ENCODE data around the gene XPNPEP2.

XPNPEP2 gene, protein sequence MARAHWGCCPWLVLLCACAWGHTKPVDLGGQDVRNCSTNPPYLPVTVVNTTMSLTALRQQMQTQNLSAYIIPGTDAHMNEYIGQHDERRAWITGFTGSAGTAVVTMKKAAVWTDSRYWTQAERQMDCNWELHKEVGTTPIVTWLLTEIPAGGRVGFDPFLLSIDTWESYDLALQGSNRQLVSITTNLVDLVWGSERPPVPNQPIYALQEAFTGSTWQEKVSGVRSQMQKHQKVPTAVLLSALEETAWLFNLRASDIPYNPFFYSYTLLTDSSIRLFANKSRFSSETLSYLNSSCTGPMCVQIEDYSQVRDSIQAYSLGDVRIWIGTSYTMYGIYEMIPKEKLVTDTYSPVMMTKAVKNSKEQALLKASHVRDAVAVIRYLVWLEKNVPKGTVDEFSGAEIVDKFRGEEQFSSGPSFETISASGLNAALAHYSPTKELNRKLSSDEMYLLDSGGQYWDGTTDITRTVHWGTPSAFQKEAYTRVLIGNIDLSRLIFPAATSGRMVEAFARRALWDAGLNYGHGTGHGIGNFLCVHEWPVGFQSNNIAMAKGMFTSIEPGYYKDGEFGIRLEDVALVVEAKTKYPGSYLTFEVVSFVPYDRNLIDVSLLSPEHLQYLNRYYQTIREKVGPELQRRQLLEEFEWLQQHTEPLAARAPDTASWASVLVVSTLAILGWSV

DNA sequence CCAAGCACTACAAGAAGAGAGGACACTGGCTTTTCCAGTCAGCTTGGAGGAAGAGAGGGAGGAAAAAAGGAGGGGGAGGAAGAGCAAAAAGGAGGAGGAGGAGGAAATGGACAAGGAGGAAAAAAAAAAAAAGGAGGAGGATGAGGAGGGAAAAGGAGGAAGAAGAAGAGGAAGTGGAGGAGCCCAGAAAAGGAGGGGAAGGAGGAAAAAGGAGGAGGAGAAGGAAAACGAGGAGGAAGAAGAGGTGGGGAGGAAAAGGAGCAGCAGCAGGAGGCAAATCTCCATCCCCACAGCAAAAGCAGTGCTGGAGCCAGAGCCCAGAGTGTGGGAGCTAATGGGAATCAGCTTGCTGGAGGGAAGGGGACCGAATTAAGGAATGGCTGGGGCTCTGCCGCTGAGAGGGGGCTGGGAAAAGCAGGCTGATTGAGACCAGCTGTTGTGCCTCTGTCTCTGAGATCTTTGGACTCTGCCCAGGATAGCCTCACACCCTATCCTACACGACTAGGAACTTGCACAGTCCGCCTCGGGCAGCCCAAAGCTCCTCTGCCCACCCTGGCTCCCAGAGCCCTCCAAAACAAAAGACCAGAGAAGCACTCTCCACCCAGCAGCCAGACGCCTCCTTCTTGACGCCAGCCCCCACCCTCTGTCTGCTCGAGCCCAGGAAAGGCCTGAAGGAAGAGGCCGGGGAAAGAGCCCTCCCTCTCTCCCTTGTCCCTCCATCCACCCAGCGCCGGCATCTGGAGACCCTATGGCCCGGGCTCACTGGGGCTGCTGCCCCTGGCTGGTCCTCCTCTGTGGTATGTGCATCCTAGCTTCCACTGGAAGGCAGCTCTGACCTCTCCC, at the start of gene XPNPEP2:
XPNPEP2 (plus strand) TSS at position 514 of the 843 bp plus-strand sequence; CDS start at position 749, 235 bp downstream.
- DNase-seq: no peak

DNA sequence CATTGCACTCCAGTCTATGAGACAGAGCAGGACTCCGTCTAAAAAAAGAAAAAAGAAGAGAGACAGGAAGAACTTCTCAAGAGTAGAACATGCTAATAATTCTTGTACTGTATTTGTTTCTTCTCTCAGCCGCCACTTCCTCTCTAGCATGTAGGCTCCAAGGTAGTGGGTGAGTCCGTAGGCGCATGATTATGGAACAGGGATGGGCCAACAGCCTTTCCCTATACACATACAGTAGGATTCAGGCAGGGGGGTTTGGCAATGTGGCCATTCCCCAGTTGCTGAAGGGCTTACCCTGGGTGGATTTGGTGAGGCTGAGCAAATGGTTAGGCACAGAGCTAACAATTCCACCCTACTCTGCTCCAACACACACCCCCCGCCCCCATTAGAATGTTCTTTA, 49.0 kb upstream of the XPNPEP2 start:
- DNase-seq: no peak

DNA sequence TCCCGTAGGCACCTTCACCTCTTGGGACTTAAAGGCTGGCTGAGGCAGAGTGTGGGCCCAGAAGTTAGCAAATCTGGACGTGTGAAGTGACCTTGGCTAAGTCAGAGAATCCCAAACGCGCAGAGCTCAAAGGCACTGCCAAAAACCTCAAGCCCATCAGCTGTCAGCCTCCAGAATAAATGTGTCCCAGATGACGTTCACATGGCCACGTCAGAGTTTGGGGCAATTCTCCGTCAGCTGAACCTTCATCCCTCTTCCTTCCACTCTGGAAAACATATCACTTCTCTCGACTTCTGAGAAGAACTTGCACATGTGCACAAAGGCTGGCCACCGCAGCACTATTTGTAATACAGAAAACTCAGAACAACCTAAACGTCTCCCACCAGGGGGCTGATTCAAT, 48.3 kb upstream of the XPNPEP2 start:
- no peak for DNase-seq

DNA sequence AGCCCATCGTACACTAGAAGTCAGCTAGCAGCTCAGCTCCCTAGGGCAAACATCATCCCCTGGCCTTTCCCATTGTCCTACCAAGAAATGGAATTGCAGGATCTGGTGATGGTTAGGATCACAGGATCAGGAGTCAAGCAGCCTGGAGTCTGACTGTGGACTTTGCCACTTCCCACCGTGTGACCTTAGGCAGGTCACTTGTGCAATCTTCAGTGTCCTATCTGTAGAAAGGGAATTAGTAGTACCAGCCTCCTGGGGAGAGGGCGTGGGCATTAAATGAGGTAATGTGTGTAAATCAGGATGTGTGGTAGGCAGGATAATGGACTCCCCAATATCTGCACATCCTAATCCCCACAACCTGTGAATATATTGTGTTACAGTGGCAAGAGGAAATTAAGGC, 45.4 kb upstream of the XPNPEP2 start:
- DNase-seq: no peak

DNA sequence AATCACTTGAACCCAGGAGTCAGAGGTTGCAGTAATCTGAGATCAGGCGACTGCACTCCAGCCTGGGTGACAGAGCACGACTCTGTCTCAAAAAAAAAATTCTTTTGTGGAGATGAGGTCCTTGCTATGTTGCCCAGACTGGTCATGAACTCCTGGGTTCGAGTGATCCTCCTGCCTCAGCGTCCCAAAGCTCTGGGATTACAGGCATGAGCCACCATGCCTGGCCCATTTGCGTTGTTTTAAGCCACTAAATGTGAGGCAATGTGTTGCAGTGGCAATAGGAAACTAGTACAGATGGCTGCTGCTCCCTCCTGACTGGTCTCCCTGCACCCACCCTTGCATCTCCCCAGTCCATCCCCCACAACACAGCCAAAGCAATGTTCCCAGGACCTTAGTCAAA, 44.0 kb upstream of the XPNPEP2 start:
- DNase-seq: no peak

DNA sequence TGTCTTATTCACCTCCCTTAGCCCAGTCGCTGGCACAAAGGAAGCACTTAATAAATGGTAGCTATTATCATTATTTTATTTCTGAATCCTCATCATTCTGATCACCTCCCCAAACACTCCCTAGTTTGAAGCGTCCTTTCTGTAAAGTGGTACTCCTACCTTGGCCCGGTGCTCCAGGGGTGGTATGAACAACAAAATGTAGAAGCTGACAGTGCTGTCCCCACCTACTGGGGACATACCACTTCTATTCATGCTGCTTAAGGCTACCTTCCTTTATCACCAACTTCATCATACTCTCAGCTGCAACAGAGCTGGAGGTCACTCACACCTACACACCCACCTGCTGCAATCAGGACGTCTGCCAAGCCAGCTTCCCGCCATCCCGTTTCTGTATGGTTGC, 43.2 kb upstream of the XPNPEP2 start:
- DNase-seq: no peak

DNA sequence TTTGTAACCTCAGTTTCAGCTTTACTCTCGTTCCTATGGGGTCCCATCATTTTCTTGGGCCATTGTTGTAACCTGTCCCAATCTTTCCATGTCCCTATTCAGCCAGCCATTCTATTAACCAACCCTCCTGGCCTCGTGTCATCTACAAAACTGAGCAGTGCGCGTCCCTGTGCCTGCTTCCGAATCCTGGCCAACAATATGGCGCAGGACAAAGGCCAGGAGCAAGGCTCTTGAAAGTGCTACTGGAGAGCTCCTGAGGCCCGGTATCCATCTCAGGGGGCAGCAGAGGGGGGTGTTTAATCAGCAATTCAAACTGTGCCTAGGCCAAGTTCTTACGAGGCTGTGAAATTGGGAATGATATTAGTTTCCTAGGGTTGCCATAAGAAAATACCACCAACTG, 42.8 kb upstream of the XPNPEP2 start:
- DNase-seq: no peak

DNA sequence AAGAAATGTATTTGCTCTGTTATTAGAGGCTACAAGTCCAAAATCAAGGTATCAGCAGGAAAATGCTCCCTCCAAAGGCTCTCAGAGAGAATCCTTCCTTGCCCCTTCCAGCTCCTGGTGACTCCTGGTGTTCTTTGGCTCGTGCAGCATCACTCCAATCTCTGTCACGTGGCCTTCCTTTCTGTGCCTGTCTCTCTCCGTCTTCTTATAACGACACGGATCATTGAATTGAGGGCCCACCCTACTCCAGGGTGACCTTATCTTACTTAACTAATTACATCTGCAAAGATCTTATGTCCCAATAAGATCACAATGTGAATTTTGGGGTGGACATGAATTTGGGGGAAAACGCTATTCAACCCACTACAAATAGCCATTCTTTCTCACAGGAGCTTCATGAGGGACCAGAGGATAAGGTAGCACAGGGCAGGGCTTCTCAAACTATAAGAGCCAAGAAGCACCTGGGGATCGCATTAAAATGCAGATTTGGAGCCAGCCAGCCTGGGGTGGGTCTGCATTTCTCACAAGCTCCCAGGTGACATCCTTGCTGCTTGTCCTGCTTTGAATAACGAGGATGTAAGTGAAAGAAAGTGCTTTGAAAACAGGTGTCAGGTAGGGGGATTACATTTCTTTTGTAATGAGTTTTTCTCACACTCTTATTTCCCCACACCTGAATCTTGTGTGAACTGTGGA, 42.2 kb upstream of the XPNPEP2 start:
- DNase-seq: no peak

DNA sequence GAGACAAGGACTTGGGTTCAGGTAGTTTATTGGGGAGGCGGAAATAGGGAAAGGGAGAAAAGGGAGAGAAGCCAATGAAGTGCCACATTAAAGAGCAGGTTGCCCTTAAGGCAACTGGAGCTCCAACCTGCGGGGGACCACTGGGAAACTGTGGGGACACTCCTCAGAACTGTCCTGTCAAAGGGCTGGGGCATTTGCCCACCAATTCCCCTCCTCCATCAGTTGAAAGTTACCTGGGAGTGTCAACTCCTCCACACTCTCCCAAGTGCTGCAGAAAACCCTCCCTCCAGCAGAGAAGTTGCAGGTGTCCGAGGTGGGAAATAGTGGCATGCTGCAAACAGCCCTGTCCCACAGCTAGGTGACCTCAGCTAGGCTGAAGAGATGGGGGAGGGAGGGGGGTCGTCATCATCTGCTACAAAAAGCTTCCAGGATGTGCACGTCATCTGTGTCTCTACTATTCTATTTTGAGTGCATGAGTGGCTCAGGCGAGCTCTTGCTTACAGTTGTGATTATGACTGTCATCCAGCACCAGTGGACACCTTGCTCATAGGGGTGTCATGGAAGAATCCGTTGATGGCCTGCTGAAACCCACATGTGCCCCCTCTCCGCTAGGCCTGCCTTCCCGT, 41.5 kb upstream of the XPNPEP2 start:
- DNase-seq: no peak

DNA sequence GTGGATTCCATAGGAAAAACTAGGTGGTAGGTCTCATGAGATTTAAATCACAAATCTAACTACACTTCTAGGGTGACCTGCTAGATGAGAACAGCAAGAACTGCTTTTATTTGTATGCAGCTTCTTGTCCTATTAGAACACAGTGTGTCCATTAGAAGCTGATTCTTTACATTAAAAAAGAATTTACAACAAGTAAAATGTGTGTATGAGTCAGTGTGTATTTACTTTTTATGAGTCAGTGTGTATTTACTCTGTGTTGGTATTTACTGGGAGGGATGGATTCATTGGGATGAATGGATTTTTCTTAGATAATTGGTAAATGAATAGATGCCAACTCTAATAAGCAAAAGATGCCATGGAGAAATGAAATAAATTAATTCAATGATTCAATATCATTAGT, 40.6 kb upstream of the XPNPEP2 start:
- DNase-seq: no peak

DNA sequence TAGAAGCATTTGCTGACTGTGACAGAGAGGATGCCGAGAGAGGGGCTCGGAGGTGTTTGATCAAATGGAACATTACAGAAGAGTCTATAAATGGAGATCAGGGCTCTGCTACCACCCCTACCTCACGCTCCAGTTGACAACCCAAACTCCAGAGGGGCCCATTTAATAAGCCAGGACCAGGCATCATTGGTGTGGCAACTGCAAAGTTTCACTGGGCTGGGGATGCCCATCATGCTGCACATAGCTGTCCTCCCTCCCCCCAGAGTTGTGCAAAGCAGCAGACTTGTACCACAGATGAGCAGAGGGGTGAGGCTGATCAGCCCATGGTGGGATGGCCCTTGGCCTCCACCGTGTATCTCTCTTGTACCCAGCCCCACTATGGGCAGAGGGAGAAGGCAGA, 38.2 kb upstream of the XPNPEP2 start:
- DNase-seq: no peak

DNA sequence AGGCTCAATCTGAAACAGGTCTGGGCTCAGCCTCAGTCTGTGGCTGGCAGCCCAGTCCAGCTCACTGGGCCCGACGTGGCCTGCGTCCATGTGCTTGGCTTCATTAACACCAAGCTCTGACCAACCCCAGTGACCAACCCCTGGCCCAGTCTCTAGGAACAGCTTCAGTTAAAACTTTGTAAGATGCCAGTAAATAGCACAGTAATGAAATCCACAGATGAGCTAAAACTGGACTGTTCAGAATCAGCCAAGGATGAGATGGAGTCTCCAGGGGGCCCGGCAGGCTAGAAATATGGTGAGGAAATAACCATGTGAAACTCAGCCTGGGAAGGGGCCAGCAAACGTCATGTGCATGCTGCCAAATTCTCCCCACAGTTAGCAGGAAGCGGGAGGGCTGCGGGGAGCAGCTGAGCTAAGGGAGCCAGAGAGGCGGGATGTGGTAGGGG, 37.1 kb upstream of the XPNPEP2 start:
- no peak for DNase-seq

DNA sequence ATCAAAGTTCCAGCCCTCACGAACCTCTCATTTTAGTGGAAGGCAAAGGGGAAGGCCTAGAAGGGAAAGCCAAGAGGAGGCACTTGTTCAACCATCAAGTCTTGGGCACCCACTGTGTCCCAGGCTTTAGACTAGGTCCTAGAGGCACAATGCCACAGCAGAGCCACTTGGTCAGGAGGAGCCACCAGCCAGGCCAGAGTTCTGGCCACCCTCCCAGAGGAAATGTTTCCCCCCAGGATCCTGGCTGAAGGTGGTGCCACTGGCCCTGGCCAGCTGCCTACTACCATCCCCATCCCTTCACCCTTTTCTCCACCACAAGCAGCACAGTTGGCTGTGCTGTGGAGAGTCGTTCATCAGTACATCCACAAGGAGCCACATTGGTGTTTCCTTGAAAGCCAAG, 34.3 kb upstream of the XPNPEP2 start:
- no peak for DNase-seq

DNA sequence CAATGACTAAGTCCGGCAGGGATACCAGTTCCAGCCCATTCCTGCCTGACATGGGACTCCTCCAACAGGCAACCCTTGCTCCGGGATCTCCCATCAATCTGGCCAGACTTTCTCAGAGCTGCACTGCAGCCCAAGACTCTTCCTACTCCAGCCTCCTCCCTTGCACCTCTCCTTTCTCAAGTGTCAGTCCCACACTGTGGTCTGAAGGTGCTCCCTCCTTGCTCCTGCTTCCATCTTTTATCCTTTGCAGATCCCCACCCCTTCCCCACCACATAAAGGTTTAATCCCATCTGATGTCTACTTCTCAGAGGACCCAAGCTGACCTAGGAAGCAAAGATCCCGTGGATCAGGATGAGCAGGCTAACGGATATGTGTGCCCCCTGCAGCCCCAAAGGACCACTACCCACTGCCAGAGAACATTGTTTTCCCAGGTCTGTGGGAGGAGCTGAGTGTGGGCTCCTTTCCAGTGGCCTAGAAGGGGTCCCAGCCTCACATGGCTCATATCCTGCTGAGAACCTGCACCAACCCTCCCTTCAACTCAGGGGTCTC, 33.3 kb upstream of the XPNPEP2 start:
- DNase-seq: no peak

DNA sequence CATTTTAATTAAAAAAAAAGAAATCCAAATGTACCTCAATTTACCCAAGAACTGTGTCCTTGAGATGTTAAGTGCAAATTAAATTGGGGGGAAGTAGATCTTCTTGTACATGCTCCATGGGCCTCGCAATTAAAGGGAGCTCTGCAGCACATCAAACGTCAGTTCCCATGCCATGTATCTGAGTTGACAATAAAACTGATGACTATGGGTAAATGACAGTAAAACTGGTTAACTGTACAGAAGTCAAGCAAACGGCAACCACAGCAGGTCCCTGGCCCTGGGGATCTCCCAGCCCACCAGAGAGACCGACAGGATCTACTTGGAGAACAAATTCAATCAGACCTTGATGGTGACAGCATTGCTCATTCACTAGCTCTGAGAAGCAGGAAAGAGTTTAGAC, 32.8 kb upstream of the XPNPEP2 start:
- DNase-seq: no peak

DNA sequence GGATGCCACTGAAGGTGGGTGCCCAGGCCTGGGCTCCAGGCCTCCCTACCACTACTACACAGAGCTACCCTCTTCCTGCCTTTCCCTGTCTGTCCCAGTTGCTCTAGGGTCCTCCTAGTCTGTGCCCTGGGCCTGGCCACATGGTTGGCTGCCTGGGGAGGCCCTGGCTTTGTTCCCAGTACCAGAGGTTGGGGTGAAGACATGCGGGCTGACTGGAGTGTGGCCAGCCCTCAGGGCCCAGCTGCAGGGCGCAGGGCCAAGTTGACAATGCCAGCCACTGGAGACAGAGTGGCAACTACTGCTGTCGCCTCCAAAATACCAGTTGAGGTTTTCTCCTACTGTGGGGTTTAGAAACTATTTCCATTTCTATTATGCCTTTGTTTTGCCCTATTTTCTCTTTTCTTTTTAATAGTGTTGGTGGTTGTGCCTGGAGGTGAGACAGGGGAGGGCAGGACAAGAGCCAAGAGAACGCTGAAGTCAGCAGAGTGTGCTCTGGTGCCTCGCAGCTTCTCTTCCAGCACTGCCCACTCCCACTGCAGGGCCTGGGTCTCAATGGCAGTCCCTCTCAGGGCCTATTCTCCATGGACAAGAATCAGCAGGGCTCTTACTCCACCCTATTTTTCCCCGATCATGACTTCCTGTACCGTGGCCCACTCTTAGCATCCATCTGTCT, 32.2 kb upstream of the XPNPEP2 start:
- no peak for DNase-seq

DNA sequence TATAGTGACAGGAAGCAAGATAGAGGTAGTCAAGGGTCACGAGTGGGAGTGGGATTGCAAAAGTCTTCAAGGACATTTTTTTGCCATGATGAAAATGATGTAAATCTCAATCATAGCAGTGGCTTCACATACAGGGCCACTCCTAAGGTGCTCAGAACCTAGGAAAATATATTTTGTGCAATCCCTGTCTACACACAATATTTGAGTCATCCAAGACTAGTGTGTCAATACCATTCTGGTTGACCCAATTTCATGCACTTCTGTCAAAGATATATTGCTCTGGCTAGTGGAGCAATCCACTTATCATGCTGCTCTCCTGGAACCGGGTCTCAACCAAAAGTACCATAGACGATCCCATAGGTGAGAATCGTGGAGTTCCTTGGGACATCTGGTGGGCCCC, 24.2 kb upstream of the XPNPEP2 start:
- DNase-seq: no peak

DNA sequence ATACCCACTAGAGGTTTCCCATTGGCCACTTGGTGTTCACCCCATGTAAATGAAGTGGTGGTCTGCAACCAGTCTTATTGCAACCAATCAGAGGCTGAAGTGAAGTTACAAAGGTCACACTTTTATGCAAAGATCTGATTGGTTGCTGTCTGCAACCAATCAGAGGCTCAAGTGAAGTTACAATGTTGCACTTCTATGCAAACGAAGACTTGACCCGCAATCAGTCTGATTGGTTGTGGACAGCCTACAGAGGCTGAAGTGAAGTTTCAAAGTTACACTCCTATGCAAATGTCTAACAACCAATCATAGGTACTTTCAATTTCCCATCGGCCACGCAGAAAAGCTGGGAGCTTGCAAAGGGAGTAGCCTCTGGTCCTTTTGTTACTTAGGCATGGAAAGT, 22.3 kb upstream of the XPNPEP2 start:
- DNase-seq: no peak

DNA sequence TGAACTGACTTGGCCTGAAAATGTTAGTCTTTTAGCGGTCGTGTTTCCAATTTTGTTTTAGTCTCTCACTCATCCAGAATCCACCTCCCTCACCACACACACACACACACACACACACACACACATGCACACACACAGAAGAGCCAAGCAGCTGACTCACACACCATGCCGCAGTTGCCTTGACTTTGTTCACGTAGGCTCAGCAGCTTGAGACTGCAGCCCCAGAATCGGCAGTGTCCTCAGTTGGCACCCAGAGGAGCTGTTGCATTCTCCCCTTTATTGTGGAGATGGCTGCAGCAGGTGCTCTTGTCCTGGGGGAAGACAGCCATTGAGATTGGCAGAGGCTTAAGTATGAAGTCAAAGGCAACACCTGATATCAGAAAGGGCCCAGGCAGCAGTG, 20.9 kb upstream of the XPNPEP2 start:
- no peak for DNase-seq

DNA sequence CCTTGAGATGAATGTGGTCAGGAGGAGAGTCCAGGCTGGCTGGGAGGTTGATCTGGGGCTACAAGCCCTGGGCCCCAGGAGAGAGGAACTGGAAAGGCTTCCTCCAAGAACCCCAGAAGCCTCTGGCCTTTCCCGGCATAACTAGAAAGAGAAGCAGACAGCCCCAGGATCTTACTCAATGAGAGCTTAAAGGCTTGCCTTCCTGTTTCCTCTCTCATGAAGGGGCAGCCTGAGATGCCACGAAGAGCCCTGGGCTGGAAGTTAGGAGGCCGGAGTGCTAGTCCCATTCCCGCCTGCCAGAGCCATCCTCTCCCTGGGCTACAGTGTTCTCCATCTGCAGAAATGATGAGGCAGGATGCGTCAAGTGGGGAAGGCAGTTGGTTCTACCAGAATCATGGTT, 20.1 kb upstream of the XPNPEP2 start:
- no peak for DNase-seq

DNA sequence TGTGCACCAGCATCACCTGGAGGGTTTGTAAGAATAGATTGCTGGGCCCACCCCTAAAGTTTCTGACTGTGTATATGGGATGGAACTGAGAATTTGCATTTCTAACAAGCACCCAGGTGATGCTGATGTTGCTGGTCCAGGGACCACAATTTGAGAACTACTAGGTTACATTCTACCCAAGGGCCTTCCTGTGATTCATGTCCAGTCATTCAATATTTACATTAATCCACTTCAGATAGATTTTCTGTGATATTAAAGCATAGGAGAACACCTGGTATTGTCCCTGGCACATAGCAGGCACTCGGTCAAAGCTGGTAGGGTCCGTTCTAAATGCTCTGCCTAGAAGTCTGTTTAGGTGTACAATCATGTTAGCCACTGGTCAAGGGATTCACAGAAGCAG, 19.5 kb upstream of the XPNPEP2 start:
- DNase-seq: no peak
